ENCODE measurements around the gene CD1D.
A peak's percentile ranks its signal among the peaks of the same experiment; 100 is the strongest.
"Not testable (repeated sequence)": the region's sequence is repeated elsewhere in the genome, so short reads cannot be mapped to it uniquely, and the experiment has no call there.

The CD1D gene

DNA sequence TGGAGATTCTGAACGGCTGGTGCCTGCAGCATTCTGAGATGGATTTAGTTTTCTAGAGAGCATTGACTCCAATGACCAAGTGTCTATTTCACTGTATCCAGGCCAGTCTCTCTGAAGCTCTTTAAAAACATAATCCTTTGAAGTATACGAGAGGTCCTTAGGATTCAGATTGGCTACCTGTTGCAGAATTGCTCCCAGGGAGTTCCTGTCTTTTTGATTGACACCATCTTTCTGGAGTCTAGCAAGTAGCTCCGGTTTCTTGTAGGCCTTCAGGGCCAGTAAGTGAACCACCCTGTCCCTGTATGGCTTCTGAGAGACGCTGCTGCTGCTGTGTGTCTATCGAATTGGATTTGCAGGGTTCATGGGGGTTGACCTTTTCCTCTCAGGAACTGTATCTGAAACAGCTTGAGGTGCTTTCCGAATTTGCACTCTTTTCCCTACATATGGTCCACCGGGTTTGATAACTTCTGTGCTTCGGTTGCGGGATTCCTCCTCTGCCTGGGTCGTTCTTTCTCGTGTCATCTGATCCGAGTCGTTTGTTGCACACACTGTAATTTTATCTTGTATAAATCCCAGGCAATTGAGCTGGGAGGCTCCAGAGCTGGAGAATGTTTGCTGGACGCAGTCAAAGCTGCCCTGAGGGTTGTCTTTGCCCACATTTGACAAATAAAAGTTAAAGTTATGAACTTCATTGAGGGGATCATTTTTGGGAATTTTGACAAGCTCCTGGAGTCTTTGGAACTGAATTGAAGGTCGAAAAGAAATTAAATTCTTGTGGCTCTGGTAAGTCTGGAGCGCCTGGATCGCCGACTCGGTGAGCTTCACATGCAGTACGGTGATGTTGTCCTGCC, 3.6 kb upstream of the CD1D start:
- not testable (repeated sequence) for DNase-seq

DNA sequence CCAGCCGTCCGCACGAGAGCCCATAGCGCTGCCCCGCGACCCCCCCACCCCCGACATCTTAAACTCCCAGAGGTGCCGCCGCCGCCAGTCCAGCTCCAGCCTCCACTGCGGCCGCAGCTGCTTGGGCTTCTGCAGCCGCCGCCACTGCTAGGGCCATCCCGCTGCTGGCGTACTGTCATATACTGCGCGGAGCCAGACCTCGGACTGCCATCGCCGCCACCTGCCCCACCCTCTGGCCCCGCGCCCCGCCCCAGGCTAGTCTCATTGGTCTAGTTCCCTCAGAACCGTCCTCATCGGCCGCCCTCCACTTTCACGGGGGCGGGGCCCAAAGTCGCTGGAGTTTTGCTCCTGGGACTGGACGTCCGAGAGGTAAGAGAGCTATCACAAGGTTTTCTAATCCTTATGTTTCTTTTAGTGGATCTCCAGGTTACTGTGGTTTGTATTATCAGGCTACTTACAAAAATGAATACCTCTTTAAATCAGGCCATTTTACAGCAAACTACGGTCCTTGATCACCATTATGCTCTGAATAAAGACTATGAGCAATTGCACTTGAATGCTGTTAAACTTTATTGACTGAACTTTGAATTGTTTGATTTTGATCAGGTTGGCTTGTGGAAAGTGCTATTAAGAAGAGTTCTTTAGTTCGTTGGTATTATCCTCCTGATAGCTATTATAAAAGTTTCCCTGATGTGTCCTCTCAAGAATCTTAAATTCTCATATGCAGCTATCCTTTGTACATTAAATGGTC, 2.8 kb upstream of the CD1D start:
- peak; percentile 3 to 69 for DNase-seq

DNA sequence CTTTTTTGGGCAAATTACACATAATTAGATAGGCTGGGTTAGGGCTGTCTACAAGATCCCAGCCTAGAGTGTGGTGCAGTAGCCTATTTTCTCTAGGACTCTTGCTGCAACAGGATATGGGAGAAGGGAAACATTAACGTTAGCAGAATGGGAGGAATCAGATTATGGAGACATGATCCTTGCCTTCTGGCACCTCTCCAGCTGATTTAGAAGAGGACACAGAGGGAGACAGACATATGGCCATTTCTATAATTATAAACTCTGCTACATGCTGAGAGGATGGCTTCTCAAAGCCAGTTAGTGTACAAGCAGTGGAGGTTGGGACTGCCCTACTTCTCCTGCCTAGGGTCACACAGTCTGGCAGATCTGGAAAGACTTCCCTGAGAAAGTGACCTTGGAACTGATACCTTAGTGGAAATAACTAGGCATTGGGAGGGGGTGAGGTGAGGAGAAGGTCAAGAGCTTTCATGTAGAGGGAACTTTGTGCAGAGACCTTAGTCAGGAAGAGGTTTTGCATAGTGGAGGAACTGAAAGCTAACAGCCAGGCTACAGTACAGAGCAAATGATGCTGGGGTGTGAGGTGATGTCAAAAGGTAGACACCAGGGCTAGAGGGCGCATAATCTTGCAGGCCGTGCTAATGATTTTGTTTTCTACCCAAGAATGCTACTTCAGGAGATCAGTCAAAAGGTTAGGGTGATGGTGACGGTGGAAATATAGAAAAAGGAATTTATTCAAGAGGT, 1.2 kb upstream of the CD1D start:
- peak in 1 of 2 donors; percentile 43 for DNase-seq

GRCh38 chr1:158181577-158181922, 855 bp downstream of the CD1D start:
- no peak for DNase-seq

DNA sequence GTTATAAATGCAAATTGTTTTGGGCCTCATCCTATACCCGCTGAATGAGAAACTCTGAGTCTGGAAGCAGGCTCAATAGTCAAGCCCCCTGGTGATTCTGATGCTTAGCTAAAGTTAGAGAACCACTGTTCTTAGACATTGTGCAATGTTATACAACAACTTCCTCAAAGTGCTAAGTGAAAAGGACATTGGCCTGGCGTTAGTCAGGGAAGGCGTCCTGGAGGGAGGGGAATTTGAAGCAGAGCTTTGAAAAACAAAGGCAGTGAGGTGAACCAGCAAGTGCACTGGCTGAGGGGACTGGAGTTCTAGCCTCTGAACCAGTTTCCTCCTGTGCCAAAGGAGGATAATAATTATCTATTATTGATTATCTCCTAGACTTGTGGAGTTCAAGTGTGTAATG, 5.1 kb downstream of the CD1D start:
- DNase-seq, result peak in 1 of 2 donors; percentile 22

- no peak for DNase-seq
Measured at GRCh38 chr1:158186180-158186579, 5.5 kb downstream of the CD1D start.

DNA sequence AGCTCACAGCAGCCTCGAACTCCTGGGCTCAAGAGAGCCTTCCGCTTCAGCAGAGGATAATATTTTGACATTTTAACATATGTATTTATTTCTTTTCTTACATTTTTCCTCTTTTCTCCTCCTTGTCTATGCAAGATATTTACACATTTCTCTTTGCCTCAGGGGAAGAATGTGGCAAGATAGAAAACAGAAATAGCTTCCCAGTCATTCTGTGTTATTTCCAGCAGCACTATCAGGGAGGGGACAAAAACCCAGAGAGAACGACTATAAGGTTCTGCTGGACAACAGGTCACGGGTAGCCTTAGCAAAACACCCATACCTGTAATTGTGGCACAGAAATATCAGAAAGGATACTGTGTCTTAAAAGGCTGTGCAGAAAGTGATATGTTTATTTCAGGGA, 7.9 kb downstream of the CD1D start:
- no peak for DNase-seq

DNA sequence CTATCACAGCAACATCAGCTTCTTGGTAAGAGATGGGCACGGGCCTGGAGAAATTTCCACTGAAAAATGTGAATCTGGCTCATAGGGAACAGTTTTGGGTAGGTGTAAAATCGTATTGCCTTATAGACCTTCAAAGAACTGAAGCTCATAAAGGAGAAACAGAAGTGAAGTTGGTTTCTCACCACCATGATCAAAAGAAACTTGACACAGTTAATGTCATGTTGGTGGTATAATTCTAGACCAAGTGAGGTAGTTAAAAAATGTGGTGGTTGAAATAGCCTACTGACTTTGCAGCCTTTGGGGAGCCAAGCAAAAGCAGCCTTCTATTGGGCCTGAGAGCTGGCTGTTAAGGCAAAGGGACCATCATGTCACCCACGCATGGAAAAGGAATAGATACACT, 8.9 kb downstream of the CD1D start:
- no peak for DNase-seq

DNA sequence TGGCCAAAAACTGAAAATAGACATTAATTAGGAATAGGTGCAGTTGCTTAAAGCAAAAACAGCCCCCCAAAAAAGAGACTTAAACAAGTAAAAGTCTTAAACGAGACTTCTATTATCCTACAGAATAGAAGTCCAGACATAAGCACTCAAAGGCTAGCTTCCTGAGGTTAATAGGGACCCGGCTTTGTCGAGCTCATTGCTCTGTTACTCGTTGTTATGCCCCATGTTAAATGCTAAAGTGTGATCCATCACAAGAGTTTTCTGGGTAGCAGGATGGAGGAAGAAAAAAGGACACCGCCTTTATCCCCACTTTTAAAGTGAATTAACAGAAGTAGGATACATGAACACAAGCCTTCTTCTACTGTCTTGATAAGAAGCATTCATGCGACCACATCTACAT, 10.6 kb downstream of the CD1D start:
- no peak for DNase-seq

- no peak for DNase-seq
Measured at GRCh38 chr1:158196461-158196860, 15.8 kb downstream of the CD1D start.

DNA sequence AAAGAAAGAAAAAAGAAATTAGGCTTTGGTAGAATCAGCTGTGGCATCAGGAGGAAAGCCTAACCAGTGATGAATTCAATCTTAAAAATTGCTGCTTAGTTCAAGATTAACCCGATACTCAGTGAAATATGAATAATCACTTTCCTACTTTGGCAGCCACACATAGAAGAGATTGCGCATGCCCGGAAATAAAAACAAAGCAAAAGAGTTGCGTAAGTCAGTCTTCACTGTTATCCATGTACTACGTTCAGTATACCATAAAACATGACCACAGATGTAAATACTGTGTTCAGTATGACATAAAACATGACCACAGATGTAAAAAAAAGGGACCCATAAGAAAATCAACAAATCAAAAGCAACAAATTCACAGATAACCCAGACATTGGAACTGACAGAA, 19.2 kb downstream of the CD1D start:
- DNase-seq, result no peak

DNA sequence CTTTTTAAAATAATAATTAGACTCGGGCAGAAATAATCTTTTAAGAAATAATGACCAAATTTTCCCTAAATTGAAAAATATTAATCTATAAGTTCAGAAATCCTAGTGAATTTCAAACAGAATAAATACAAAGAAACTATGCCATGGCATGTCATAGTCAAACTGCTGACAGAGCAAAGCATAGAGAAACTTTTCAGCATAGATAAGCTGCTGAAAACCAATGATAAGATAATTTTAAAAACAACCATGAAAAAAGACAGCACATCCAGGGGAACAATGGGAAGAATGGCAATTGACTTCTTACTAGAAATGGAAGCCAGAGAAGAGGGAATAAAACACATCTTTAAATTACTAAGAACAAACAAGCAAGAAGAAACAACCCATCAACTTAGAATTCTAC, 19.8 kb downstream of the CD1D start:
- DNase-seq, result no peak

DNA sequence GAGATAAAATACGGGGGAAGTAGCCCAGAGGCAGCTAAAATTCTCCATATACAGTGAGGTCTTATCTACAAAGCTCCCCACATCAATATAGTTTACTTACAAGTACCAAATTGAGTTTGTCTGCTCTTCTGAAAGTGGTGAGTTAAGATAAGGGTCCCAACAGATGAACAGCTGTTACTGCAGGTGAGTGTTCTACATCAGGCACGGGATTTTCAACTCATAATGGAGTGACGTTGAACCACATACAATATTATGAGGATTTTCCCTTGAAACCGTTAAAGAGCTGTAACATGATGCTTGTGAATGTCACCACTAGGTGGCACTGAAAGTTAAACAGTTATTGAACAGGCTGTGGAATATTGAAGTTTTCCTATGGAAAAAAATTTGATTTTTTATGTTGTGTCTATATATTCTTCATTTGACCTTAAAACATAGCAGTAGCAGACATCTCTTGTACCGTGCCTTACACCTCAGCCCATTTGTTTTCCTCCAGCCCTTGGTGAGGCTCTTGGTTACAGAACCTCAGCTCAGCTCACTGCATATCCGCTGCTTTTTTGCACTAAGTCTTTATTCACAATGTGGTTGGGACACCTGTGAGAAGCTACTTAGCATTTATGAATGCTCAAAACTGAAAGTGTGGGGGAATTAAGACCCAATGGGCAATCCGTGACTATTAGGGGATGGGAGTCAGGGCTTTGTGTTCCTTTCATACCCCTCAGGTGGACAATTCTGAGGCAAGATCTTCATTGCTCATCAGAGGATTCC, 23.2 kb downstream of the CD1D start:
- peak in 1 of 2 donors; percentile 48 for DNase-seq

DNA sequence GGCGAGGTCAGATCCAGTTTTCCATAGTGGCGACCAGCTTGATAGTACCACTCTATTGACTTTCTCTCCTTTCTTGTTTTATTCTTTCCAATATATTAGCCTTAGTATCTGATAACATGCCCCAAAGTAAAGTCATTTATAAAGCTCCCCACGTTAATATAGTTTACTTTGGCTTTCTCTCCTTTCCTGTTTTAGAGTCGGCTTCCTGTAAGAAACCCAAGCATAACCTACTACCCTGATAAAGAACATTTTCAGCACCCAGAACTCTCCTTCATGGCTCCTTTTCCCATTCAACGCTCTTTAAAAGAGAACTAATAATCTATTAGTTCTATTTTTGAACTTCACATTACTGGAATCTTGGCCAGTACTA, 23.7 kb downstream of the CD1D start:
- DNase-seq, result no peak

GRCh38 chr1:158208586-158209116, 28.0 kb downstream of the CD1D start:
- no peak for DNase-seq

- DNase-seq, result no peak
Measured at GRCh38 chr1:158212320-158212719, 31.6 kb downstream of the CD1D start.

DNA sequence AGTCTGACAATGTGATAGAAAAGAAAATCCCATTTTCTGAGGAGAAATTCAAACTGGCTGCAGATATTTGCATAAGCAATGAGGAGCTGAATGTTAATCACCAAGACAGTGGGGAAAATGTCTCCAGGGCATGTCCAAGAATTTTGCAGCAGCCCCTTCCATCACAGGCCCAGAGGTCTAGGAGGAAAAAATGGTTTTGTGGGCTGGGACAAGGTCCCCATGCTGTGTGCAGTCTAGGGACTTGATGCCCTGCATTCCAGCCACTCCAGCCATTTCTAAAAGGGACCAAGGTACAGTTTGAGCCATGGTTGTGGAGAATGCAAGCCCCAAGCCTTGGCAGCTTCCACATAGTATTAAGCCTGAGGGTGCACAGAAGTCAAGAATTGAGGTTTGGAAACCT, 42.8 kb downstream of the CD1D start:
- DNase-seq, result not testable (repeated sequence)

GRCh38 chr1:158227904-158228623, 47.4 kb downstream of the CD1D start:
- DNase-seq, result no peak
